HG03575 (cell line): ENCODE results near the gene WAPL.
"Not testable (repeated sequence)": the region's sequence is repeated elsewhere in the genome, so short reads cannot be mapped to it uniquely, and the experiment has no call there.

ENCODE experiments used
- ATAC-seq: cut with Tn5 transposase; IDR thresholded peaks from one replicate; pipeline ENCODE4 v1.9.1; 2021; ENCODE audit not compliant: unreplicated experiment, insufficient number of reproducible peaks, low FRiP score; ENCODE audit errors: extremely low read depth

The WAPL gene

DNA sequence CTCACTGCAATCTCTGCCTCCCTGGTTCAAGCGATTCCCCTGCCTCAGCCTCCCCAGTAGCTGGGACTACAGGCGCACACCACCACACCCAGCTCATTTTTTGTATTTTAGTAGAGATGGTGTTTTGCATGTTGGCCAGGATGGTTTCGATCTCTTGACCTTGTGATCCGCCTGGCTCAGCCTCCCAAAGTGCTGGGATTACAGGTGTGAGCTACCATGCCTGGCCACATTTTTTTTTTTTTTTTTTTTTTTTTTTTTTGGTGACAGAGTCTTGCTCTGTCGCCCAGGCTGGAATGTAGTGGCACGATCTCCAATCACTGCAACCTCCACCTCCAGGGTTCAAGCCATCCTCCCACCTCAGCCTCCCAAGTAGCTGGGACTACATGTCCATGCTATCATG lies 4.1 kb upstream of the WAPL start:
- not testable (repeated sequence) for ATAC-seq

DNA sequence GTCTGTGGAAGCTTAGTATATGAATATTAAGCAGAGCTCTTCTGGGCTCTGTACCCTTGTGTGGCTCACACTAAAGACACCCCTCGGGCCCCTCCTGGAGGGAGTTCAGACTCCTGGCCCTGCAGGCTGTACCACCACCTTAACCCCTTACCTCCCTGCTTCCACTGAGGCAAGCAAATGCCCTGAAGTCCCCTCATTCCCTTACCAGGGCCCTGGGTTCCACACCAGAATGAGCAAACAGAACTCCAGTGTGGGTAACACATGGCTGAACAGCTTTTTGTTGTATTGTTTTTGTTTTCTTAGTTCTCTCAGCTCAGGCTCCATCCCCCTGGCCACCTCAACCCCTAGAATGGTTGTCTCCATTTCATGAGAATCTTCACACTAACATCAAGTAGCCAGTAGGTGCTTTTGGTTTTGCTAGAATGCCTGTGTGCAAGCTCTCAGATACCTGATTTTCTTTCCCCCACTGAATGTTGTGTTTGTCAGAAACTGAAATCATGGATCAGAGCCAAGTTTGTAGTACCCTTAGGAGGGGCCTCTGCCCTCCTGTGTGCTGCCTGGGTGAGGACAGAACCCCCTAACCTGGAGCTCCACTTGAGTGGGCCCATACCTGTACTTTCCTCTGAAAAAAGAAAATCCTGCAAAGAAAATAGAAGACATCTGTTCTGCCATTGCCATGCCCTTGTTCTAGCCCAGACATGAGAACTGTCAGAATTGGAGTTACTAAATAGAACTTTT lies 2.8 kb upstream of the WAPL start:
- ATAC-seq = no peak

DNA sequence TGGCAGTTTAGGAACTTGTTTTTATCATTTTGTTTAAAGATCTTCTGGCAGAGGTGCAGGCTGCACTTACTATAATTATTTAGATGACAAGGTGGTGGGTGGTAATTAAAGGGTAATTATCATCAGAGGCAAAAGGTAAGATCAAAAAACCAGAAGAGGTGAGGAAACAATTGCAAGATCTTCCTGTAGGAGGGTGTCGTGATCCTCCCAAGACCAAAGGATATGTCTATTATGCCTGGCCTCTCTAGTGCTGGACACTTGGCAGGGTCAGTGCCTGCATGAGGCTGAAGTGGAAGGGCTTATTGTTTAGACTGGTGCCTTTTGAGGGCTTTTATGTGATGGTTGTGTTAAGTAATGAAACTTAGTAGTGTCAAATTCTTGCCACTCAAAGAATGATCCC lies 1.8 kb upstream of the WAPL start:
- ATAC-seq = no peak

DNA sequence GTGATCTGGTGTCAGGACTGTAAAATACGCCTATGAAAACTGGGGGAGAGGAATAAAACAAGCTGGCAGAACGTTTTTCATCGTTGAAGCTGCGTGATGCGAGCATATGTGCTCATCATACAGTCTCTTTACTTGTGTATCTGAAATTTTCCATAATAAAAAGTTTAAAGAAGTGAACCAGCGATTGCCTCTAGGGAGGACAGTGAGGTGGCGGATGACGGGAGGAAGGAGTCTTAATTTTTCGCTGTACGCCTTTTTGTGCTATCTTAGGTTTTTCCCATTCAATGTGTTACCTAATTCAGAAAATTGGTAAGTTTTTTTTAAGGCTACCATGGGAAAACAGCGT lies 891 bp upstream of the WAPL start:
- ATAC-seq = no peak

DNA sequence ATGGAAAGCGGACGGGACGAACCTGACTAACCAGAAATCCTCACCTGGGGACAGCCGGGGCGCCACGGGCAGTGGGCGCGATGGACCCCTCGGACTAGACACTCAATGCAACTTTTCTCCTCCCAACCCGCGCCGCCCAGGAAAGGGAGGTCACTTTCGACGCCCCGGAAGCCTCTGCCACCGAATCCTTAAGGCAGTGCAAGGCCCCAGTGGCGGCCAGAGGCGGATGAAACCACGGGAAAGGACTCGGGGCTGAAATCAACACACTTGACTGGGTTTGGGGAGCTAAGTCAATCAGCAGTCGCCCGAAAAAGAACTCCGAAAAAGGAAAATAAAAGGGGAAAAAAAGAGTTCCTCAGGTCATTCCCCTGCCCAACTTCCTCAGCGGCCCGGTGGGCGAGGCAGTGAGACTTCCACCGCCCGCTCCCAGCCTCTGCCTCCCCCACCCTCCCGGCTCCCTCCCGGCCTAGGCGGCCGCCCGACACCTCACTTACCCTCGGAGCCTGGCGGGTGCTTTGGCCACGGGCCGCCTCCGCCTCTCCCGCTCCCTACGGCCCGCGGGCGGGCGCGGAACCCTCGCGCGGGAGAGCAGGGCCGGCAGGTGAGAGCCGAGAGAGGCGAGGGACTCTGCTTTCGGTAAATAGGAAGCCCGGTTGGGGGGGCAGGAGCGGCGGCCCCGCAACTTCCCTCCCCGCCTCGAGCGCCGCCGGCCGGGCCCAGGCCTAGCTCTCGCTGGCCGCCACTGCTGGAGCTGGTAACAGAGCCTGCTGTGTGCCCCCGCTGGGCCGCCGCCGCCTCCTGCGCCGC lies 518 bp downstream of the WAPL start:
- ATAC-seq = no peak

DNA sequence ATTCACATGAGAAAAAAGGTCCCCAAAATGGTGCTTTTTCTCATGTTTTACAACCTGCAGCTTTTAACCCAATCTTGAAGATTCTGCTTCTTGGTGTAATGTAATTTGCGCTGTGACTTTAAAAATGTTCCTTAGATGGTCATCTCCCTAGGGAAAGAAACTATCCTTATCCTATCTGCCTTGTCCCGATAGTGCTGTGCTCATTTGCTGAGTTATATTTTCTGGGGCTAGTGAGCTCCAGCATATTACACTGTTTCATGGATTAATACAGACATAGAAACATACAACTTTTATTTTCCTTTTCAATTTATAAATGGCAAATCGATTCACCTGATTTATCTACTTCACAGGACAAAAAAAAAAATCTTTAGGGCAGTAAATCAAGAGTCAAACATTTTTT lies 2.8 kb downstream of the WAPL start:
- no peak for ATAC-seq

DNA sequence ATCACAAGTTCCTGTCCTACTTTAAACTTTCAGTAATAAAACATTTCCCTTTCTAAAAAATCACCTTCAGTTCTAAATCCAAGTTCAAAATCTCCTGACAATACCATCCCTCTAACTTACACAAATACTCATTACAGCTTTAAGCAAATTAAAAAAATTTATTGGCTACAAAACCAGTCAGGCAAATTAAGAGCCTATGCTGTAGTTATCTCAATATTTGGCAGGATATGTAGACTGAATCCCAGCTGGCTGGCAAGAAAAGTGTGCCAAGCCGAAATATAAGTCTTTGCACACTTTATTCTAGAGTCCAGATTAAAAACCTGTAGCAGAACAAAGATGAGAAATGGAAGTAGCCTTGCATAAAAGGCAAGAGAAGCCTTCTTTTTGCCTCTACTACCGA lies 9.5 kb downstream of the WAPL start:
- ATAC-seq = no peak

DNA sequence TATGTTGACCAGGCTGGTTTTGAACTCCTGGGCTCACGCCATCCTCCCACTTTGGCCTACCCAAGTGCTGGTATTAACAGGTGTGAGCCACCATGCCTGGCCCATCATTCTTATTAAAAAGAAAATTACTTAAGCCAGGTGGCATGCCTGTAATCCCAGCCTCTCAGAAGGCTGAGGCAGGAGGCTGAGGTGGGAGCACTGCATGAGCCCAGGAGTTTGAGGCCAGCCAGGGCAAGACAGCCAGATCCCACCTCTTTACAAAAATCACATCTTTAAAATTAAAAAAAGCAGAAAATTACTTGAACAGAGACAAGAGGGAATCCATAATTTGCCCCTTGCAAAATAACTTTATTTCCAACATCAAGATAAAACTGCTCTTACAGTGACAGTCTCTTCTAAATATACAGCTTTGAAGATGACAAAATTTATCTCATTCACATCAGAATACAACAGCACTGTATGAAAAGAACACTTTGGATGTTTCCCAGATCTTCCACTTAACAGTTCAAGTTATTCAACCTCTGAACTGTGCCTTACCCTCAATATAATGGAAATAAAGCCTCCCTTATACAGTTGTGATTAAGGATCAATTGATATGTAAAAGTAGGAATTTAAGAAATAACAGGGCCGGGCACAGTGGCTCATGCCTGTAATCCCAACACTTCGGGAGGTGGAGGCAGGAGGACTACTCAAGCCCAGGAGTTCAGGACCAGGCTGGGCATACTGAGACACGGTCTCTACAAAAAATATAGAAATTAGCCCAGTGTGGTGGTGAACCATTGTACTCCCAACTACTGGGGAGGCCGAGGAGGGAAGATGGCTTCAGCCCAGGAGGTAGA lies 10.3 kb downstream of the WAPL start:
- no peak for ATAC-seq

DNA sequence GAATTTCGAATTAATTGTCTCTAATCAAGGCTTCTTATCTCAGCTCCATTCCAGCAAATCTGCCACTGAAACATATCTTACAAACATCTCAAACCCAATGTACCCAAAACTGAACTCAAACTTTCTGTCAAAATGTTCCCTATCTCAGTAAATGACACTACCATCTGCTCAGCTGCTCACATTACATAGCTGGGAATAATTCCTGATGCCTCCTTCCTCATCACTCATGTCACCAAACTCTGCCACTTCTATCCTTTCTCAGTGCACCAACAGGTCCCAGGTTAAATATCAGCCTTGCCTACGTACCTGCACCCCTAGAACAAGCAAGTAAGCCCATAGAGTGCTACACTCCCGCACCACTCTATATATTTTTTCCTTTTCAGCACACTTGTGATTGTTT lies 12.4 kb downstream of the WAPL start:
- ATAC-seq = no peak

DNA sequence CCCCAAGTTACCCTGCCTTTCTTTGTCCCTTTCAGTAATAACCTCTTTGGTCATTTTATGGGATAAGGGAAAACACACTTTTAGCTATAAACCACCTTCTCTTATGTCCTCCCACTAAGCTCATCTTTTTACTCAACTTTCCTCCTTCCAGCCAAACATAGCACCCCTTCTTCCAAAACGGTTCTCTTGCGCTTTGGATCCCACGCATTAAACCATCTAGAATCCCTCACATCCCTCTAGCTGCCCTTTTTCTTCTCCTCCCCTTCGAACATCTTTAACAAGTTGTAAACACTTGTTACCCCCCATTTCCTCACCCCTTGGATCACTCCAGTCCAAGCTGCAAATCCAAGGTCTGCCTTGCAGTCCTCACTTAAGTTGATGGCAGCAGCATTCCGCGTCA lies 13.4 kb downstream of the WAPL start:
- ATAC-seq = no peak

DNA sequence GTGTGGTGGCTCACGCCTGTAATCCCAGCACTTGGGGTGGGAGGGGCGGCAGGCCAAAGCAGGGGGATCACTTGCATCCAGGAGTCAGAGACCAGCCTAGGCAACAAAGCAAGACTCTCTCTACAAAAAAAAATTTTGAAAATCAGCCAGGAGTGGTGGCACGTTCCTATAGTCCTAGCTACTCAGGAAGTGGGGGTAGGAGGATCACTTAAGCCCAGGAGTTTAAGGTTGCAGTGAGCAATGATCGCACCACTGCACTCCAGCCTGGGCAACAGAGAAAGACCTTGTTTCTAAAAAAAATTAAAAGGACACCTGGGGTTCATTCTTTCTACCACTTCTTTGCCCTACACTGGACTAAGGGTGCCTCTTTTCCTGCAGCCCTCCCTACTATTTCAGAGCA lies 15.1 kb downstream of the WAPL start:
- ATAC-seq = no peak

DNA sequence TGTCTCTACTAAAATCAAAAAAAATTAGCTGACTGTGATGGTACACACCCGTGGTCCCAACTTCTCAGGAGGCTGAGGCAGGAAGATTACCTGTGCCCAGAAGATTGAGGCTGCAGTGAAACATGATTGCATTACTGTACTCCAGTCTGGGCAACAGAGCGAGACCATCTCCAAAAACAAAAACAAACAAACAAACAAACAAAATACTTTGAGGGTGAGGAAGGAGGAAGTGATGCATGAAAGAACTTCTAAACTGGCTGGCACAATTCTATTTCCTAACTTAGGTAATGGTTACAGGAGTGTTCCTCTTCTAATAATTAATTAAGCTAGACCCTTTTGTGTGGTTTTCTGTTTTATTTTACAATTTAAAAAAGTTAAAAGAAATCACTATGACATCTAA lies 15.5 kb downstream of the WAPL start:
- ATAC-seq = no peak

DNA sequence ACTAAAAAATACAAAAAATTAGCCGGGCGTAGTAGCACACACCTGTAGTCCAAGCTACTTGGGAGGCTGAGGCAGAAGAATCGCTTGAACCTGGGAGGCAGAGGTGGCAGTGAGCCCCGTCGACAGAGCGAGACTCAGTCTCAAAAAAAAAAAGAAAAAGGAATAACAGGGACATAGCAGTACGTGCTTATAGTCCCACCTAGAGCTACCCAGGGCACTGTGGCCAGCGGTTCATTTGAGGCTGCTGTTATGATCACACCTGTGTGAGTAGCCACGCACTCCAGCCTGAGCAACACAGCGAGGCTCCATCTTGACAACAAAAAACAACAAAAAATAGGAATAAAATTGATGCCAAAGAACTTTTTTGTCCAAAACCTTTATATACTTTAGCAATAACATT lies 17.1 kb downstream of the WAPL start:
- no peak for ATAC-seq

DNA sequence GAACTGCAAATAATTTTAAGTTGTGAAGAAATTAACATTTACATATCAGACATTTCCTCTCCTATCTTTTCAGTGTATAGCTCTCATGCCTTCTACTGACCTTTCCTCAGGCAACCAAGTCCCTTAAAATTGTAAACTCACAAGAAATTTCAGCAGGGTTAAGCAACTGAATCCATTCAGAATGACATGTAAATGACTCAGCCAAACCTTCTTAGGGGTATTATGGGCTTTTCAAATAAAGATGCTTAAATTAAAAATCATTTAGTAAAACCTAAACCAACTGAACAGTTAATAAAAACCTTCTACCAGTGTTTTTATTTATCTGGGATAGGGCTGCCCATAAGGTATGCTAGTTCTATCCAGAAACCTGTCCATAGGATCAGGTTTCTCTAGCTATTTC lies 20.7 kb downstream of the WAPL start:
- ATAC-seq = no peak

DNA sequence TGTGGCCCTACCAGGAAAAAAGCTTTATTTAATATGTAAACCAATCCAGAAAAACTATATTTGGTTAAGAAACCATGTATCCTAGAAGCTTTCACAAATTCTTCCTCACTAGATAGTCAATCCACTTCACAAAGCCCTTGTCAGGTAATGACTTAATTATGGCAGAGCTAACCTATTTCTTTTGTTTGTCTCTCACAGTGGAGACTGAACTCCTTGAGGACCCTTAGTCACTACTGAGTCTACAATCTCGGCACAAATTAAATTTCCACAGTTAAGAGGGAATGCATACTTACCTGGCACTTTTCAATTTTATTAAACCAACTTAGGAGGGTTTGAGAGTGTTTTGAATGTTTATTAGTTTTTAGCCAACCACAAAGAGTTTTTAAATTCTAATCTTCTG lies 23.0 kb downstream of the WAPL start:
- ATAC-seq = no peak

DNA sequence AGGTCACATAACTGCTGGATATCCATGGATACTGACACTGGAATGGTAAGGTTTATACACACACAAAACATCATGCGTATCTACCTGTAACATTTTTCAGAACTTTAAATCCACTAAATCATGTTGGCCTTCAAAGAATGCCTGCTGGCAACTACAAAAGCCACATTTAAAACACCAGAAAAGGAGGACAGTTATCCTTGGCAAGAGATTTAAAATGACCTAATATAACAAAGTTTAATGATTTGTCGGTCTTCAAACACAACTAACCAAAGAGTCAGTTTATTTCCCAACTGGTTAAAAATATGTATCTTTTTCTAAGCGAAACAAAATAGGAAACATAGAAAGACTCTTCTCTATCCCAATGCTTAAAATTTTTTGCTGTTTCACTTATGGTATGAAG lies 24.0 kb downstream of the WAPL start:
- ATAC-seq = no peak

DNA sequence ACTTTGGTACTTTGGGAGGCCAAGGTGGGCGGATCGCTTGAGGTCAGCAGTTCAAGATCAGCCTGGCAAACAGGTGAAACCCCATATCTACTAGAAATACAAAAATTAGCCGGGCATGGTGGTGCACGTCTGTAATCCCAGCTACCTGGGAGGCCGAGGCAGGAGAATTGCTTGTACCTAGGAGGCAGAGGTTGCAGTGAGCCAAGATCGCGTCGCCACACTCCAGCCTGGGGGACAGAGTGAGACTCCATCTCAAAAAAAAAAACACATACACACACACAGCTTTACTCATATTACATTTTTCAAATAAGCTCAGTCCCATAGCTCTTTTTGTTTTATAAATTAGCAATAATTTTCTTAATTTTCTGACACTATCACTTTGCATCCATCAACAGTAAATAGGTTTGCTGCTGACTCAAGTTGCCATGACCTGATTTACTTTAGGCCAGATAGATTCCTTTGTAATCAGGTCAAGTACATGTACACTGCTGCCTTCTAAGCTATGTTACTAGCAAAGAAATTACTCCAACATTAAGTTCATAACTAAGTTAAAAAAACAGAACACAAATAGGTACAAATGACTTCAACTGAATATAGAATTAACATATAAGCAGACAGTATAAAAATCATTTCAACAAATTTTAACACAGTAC lies 31.5 kb downstream of the WAPL start:
- ATAC-seq = no peak

DNA sequence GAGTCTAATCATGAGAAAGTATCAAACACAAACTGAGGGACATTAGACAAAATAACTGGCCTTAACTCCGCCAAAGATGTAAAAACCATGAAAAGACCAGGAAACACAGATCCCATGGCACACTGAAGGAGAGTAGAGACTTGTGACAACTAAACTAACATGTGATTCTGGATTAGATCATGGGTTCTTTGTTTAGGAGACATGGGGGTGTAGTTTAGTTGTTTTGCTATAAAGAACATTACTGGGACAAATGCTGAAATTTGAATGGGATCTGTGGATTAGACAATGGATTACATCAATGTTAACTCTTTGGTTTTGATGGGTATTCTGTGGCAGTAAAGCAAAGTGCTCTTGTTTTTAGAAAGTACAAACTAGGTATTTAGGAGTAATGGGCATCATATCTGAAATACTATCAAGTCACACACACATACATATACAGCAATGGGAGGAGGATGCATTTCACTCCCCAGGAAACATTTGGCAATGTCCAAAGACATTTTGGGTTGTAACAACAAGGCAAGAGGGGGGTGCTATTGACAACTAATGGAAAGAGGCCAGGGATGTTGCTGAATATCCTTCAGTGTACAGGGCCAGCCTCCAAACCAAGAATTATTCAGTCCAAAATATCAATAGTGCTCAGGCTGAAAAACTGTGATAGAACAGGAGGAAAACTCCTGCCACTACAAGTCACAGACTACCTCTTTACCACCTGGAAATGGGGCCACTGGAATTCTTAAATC lies 32.4 kb downstream of the WAPL start:
- no peak for ATAC-seq

DNA sequence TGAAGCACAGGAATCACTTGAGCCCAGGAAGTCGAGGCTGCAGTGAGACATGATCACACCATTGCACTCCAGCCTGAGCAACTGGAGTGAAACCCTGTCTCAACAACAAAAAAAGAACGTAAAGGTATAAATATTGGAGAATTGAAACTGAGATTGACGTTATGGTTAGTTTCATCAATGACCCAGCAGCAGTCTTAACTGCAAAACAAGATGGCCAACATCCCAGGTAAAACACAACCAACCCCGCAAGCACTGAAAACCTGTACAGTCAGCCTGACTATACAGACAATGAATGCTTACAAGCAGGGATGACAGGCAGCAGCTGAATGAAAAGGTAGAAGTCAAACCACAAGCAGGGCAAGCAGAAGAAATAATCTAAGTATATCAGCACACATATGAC lies 34.7 kb downstream of the WAPL start:
- ATAC-seq = no peak
